ENCODE measurements around the gene CPNE8. TPM values are rescaled to one million over a fixed set of nuclear protein-coding genes. Genes with fewer than 3 reads are reported as not detected.
"Not testable (repeated sequence)": the region's sequence is repeated elsewhere in the genome, so short reads cannot be mapped to it uniquely, and the experiment has no call there.

The CPNE8 gene
- total RNA-seq, 2 donors from 2014 or later: 7.6 to 9.6 TPM

GRCh38 chr12:38761111-38761510 is 144.3 kb downstream of the CPNE8 start:
- Histone ChIP-seq H3K4me3 (no peak overlapping the region), H3K27me3 (no peaks in the 10 kb centered on the region), H3K4me1 (no peaks in the 10 kb centered on the region), H3K9me3 (no peaks in the 10 kb centered on the region), H3K36me3 (replicated peaks in 1 of 2; ENCODE audit: insufficient read depth in 1 of 2, low read depth in 2 of 2) (no peaks in the 10 kb centered on the region), H3K27ac (no peak overlapping the region)
- DNase-seq: no peak
- intact Hi-C loops (cut with DNase I): no loop called here
- TF ChIP-seq POLR2A (IDR thresholded peaks at IDR 0.05) (no peak), CTCF (IDR thresholded peaks at IDR 0.05) (no peak)
- no peak for ATAC-seq
- 95 to 96% methylated on average over 1 of the region's 1 CpG for WGBS, 2 donors

- Histone ChIP-seq H3K36me3 (replicated peaks in 1 of 2; ENCODE audit: insufficient read depth in 1 of 2, low read depth in 2 of 2) (no peaks in the 10 kb centered on the region), H3K4me3 (no peak overlapping the region), H3K27me3 (no peaks in the 10 kb centered on the region), H3K4me1 (no peaks in the 10 kb centered on the region), H3K9me3 (no peaks in the 10 kb centered on the region), H3K27ac (no peak overlapping the region)
- DNase-seq (no peak), ATAC-seq (no peak)
- TF ChIP-seq POLR2A (IDR thresholded peaks at IDR 0.05) (no peak), CTCF (IDR thresholded peaks at IDR 0.05) (no peak)
- intact Hi-C loops (cut with DNase I): no loop called here
Measured at GRCh38 chr12:38759621-38760020, 145.8 kb downstream of the CPNE8 start.

GRCh38 chr12:38746744-38747143 is 158.6 kb downstream of the CPNE8 start:
- intact Hi-C loops (cut with DNase I): no loop called here
- TF ChIP-seq POLR2A (IDR thresholded peaks at IDR 0.05) (no peak), CTCF (IDR thresholded peaks at IDR 0.05) (no peak)
- no peak for ATAC-seq
- Histone ChIP-seq H3K4me3 (no peak overlapping the region), H3K9me3 (no peaks in the 10 kb centered on the region), H3K4me1 (no peaks in the 10 kb centered on the region), H3K27ac (no peak overlapping the region), H3K36me3 (replicated peaks in 1 of 2; ENCODE audit: insufficient read depth in 1 of 2, low read depth in 2 of 2) (no peaks in the 10 kb centered on the region), H3K27me3 (no peaks in the 10 kb centered on the region)
- no peak for DNase-seq
- 40 to 59% methylated on average over 2 of the region's 2 CpGs for WGBS, 2 donors

GRCh38 chr12:38745601-38746000 is 159.8 kb downstream of the CPNE8 start:
- no peaks in the 10 kb centered on the region for H3K4me1 ChIP-seq
- no peaks in the 10 kb centered on the region for H3K9me3 ChIP-seq
- no peak overlapping the region for H3K27ac ChIP-seq
- no peaks in the 10 kb centered on the region for H3K36me3 ChIP-seq (replicated peaks in 1 of 2; ENCODE audit: insufficient read depth in 1 of 2, low read depth in 2 of 2)
- H3K27me3 ChIP-seq: no peaks in the 10 kb centered on the region
- intact Hi-C loops (cut with DNase I): no loop called here
- 68 to 70% methylated on average over 4 of the region's 4 CpGs for WGBS, 2 donors
- ATAC-seq (no peak), DNase-seq (no peak)
- TF ChIP-seq CTCF (IDR thresholded peaks at IDR 0.05) (no peak), POLR2A (IDR thresholded peaks at IDR 0.05) (no peak)
- H3K4me3 ChIP-seq: no peak overlapping the region

- WGBS, 2 donors: 41 to 51% methylated on average over 4 of the region's 4 CpGs
Measured at GRCh38 chr12:38744041-38744440, 161.3 kb downstream of the CPNE8 start.

GRCh38 chr12:38742496-38742895 is 162.9 kb downstream of the CPNE8 start:
- H3K27ac ChIP-seq; intact Hi-C loops (cut with DNase I); H3K27me3 ChIP-seq; ATAC-seq; H3K4me3 ChIP-seq; H3K4me1 ChIP-seq; DNase-seq; H3K36me3 ChIP-seq (replicated peaks in 1 of 2; ENCODE audit: insufficient read depth in 1 of 2, low read depth in 2 of 2); H3K9me3 ChIP-seq: not testable (repeated sequence)
- WGBS, 2 donors: 41 to 67% methylated on average over 1 of the region's 1 CpG

More at GRCh38 chr12:38744041-38744440, 161.3 kb downstream of the CPNE8 start:
- no peaks in the 10 kb centered on the region for H3K36me3 ChIP-seq (replicated peaks in 1 of 2; ENCODE audit: insufficient read depth in 1 of 2, low read depth in 2 of 2)
- no peaks in the 10 kb centered on the region for H3K9me3 ChIP-seq
- no peaks in the 10 kb centered on the region for H3K4me1 ChIP-seq
- no peak overlapping the region for H3K27ac ChIP-seq
- no peaks in the 10 kb centered on the region for H3K27me3 ChIP-seq
- H3K4me3 ChIP-seq: no peak overlapping the region
- no peak for ATAC-seq
- no peak for DNase-seq
- no peak for TF ChIP-seq POLR2A (IDR thresholded peaks at IDR 0.05)
- TF ChIP-seq CTCF (IDR thresholded peaks at IDR 0.05): no peak
- intact Hi-C loops (cut with DNase I): no loop called here

Measured in body of pancreas (tissue), 4 donors.